OCI-LY7 (cell line): ENCODE results near the gene BICRAL. TPM values are rescaled to one million over a fixed set of nuclear protein-coding genes. Genes with fewer than 3 reads are reported as not detected.
A peak's percentile ranks its signal among the peaks of the same experiment; 100 is the strongest.

Source experiments
- BruUV-seq: library from RNA; stranded (reverse); fragments of 400-500 nt; replicated peaks from 2 replicates; lab custom pipeline; 2021; lab: Mats Ljungman, UMichigan
- CTCF ChIA-PET: fragments of 300-600 bp; sonication (Branson Sonifier 250); formaldehyde crosslinking; loops from one replicate; lab custom pipeline; 2022; ENCODE audit warnings: antibody characterized with exemption; ENCODE audit not compliant: unreplicated experiment; lab: Charles Lee
- POLR2A ChIA-PET: fragments of 300-600 bp; sonication (Branson Sonifier 250); formaldehyde crosslinking; loops from one replicate; lab custom pipeline; 2022; ENCODE audit warnings: antibody characterized with exemption; lab: Charles Lee
- DNase-seq: peaks from one replicate; pipeline ENCODE4 v3.0.0-alpha.2; 2015; ENCODE audit warnings: low spot score
- H2AFZ ChIP-seq: fragments of 200-600 bp; sonication (generic), shearing (Covaris generic); 2 replicates; pipeline ENCODE4 v1.6.1; 2014; ENCODE audit warnings: mild to moderate bottlenecking, antibody characterized with exemption, low read length, moderate library complexity
- H3K27ac ChIP-seq: fragments of 200-600 bp; sonication (generic); 2 replicates; pipeline ENCODE4 v1.5.1; 2014; ENCODE audit warnings: mixed run types, low read depth, mild to moderate bottlenecking, moderate library complexity, low read length, inconsistent platforms; ENCODE audit not compliant: poor library complexity, severe bottlenecking
- H3K36me3 ChIP-seq: fragments of 200-600 bp; sonication (generic); 2 replicates; pipeline ENCODE4 v1.6.1; 2014; ENCODE audit warnings: mild to moderate bottlenecking, antibody characterized with exemption, low read length, moderate library complexity, mixed read lengths; ENCODE audit not compliant: insufficient read depth
- H3K4me1 ChIP-seq: fragments of 200-600 bp; sonication (generic); 2 replicates; pipeline ENCODE4 v1.5.1; 2014; ENCODE audit warnings: mild to moderate bottlenecking, low read length; ENCODE audit not compliant: insufficient read depth, poor library complexity, severe bottlenecking
- H3K4me2 ChIP-seq: fragments of 200-600 bp; sonication (generic); 2 replicates; pipeline ENCODE4 v1.6.1; 2014; ENCODE audit warnings: mild to moderate bottlenecking, low read length
- H3K4me3 ChIP-seq: fragments of 200-600 bp; sonication (generic); 2 replicates; pipeline ENCODE4 v1.5.1; 2014; ENCODE audit warnings: mild to moderate bottlenecking, low read depth, low read length; ENCODE audit not compliant: poor library complexity, severe bottlenecking
- H3K79me2 ChIP-seq: fragments of 200-600 bp; sonication (generic); 2 replicates; pipeline ENCODE4 v1.6.1; 2016; ENCODE audit warnings: low read depth, mild to moderate bottlenecking, low read length, moderate library complexity, mixed read lengths; ENCODE audit not compliant: insufficient read depth
- H3K9me2 ChIP-seq: fragments of 200-600 bp; sonication (generic); 2 replicates; pipeline ENCODE4 v1.6.1; 2016; ENCODE audit warnings: mild to moderate bottlenecking, low read length, mixed read lengths; ENCODE audit not compliant: insufficient read depth
- H3K9me3 ChIP-seq: fragments of 200-600 bp; sonication (generic); 2 replicates; pipeline ENCODE4 v1.6.1; 2014; ENCODE audit warnings: mild to moderate bottlenecking, mixed run types, low read length, mixed read lengths
- H4K20me1 ChIP-seq: fragments of 200-600 bp; sonication (generic); 2 replicates; pipeline ENCODE4 v1.6.1; 2014; ENCODE audit warnings: mild to moderate bottlenecking, antibody characterized with exemption, low read length, moderate library complexity, mixed read lengths; ENCODE audit not compliant: insufficient read depth
- EZH2phosphoT487 ChIP-seq: fragments of 200-600 bp; sonication (generic); IDR thresholded peaks from 2 replicates; pipeline ENCODE4 v1.6.1; 2018; ENCODE audit warnings: low read depth, borderline replicate concordance, mild to moderate bottlenecking, mixed run types, antibody characterized with exemption, low read length, moderate library complexity, mixed read lengths
- intact Hi-C: fragments of 100-400 bp; cut with micrococcal nuclease; formaldehyde crosslinking; loops from one replicate; pipeline ENCODE4 v1.10.0; 2022; ENCODE audit not compliant: unreplicated experiment
- total RNA-seq, 2 experiments: library from RNA; depleted of rRNA in 1 of 2; stranded (reverse); fragments of >200 nt in 1 of 2; shearing (Covaris generic) in 1 of 2; gene quantifications; 2 replicates each; pipeline ENCODE4 v1.2.3, GENCODE V29; 2014 to 2022
- TF ChIP-seq, protein P1 (sequence below): fragments of 200-600 bp; sonication (generic); conservative IDR thresholded peaks from 2 replicates; pipeline ENCODE4 v1.5.1; 2014; ENCODE audit warnings: mild to moderate bottlenecking, antibody characterized with exemption, low read length, moderate library complexity, mixed read lengths

BICRAL gene
- total RNA-seq, 2 experiments from 2014 or later: 10.3 to 25.7 TPM

DNA sequence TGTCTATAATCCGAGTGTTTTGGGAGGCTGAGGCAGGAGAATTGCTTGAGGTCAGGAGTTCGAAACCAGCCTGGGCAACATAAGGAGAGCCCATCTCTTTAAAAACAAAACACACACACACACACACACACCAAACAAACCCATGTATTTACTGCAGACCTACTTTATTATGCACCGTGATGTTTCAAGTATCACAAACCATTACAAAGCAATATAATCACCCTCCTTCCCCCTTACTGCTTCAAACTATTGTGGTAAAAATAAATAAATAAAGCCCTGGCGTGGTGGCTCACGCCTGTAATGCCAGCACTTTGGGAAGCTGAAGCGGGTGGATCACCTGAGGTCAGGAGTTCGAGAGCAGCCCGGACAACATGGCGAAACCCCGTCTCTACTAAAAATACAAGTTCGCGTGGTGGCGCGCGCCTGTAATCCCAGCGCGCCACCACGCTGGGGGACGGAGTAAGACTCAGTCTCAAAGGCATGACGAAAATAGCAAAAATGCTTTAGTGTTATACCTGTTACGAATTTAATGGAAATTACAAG, 37.4 kb upstream of the BICRAL start:
- Histone ChIP-seq H3K79me2 (peaks cover 63% of the 10 kb centered on the region), H3K27ac (peak overlapping the region; percentile 95), H3K36me3 (peaks cover 20% of the 10 kb centered on the region), H2AFZ (no peak overlapping the region), H3K4me1 (peaks cover 53% of the 10 kb centered on the region), H4K20me1 (peaks cover 9% of the 10 kb centered on the region; the same call in 1 of the 2 replicates), H3K9me2 (no peaks in the 10 kb centered on the region), H3K9me3 (no peaks in the 10 kb centered on the region), H3K4me3 (peak overlapping the region; percentile 82), H3K4me2 (peak overlapping the region; percentile 75)
- POLR2A ChIA-PET: interaction anchor here (1.4 to 14.2 kb wide), 2 partner anchors 33 to 135 kb away, joined by 3 to 494 read pairs; partner anchors contain the start of genes BICRAL and RPL7L1
- intact Hi-C loops: loop anchor here (10.0 kb wide), 2 partner anchors 720 to 1020 kb away; no protein-coding TSS in a partner anchor
- TF ChIP-seq, protein P1, sequence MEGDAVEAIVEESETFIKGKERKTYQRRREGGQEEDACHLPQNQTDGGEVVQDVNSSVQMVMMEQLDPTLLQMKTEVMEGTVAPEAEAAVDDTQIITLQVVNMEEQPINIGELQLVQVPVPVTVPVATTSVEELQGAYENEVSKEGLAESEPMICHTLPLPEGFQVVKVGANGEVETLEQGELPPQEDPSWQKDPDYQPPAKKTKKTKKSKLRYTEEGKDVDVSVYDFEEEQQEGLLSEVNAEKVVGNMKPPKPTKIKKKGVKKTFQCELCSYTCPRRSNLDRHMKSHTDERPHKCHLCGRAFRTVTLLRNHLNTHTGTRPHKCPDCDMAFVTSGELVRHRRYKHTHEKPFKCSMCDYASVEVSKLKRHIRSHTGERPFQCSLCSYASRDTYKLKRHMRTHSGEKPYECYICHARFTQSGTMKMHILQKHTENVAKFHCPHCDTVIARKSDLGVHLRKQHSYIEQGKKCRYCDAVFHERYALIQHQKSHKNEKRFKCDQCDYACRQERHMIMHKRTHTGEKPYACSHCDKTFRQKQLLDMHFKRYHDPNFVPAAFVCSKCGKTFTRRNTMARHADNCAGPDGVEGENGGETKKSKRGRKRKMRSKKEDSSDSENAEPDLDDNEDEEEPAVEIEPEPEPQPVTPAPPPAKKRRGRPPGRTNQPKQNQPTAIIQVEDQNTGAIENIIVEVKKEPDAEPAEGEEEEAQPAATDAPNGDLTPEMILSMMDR: no peak
- no peak for TF ChIP-seq EZH2phosphoT487
- CTCF ChIA-PET: no interaction called here
- no TSS peak for BruUV-seq
- DNase-seq: no peak

DNA sequence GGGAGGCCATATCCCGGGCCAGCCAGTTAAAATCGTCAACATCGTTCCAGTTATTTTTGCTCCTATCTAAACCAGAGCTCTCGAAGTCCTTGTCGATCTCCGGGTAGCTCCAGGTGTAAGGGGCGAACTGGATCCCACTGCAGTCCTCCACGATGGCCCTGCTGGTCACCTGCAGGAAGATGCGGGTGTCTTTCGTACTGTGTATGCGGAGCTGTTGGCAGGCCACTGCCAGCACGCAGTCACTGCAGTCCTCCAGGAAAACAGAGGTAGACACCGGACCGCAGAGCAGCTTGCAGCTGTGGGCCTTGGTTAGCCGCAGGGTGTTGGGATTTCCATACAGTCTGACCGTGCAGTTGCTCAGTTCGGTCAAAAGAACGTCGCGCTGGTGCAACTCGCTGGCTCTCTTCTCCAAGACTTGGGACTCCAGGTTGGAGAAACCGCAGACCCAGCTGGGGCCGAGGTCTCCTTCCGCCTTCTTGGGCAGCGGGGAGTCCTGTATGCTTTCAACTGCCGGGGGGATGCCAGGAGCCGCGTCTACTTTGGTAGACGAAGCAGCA, 36.7 kb upstream of the BICRAL start:
- ChIA-PET POLR2A (interaction anchor here (0.6 to 14.2 kb wide), 5 partner anchors 15 to 479 kb away, joined by 3 to 494 read pairs (median 6); partner anchors contain the start of genes BICRAL, CNPY3 and PPP2R5D), CTCF (interaction anchor here (1.5 kb wide), 1 partner anchor 24 kb away, joined by 5 read pairs; no protein-coding TSS in a partner anchor)
- Histone ChIP-seq H3K27ac (peak overlapping the region; percentile 95), H3K4me3 (peak overlapping the region; percentile 82), H3K79me2 (peaks cover 63% of the 10 kb centered on the region), H4K20me1 (peaks cover 9% of the 10 kb centered on the region; the same call in 1 of the 2 replicates), H3K4me2 (peak overlapping the region; percentile 75), H3K4me1 (peaks cover 55% of the 10 kb centered on the region), H2AFZ (no peak overlapping the region), H3K36me3 (peaks cover 21% of the 10 kb centered on the region), H3K9me2 (no peaks in the 10 kb centered on the region), H3K9me3 (no peaks in the 10 kb centered on the region)
- DNase-seq: peak; percentile 61
- no TSS peak for BruUV-seq
- TF ChIP-seq, protein P1: no peak
- no peak for TF ChIP-seq EZH2phosphoT487
- intact Hi-C loops: loop anchor here (5.0 to 10.0 kb wide), 4 partner anchors 147 to 1020 kb away; partner anchors contain the start of gene SRF
